Tibial nerve (tissue), 4 donors: ENCODE results near the gene MAP4. TPM values are rescaled to one million over a fixed set of nuclear protein-coding genes. Genes with fewer than 3 reads are reported as not detected.
A peak's percentile ranks its signal among the peaks of the same experiment; 100 is the strongest.
"Not testable (repeated sequence)": the region's sequence is repeated elsewhere in the genome, so short reads cannot be mapped to it uniquely, and the experiment has no call there.

Experiments
- DNase-seq, 2 donors: peaks; one replicate each; pipeline ENCODE4 v3.0.0-alpha.2; 2019; ENCODE audit warnings: low spot score in 2 of 2
- H3K27ac ChIP-seq, 4 donors: fragments of 200-600 bp; sonication (generic) in 3 of 4; one replicate each; pipeline ENCODE4 v1.5.1; 2017 to 2019; ENCODE audit warnings: mild to moderate bottlenecking in 1 of 4
- H3K27me3 ChIP-seq, 2 donors: fragments of 200-600 bp; sonication (generic) in 1 of 2; one replicate each; pipeline versions ENCODE4 v1.5.1 to v1.6.0; 2017 to 2019
- H3K36me3 ChIP-seq, 3 donors: fragments of 200-600 bp; sonication (generic); one replicate each; pipeline ENCODE4 v1.5.1; 2018 to 2019
- H3K4me1 ChIP-seq, 4 donors: fragments of 200-600 bp; sonication (generic) in 3 of 4; one replicate each; pipeline ENCODE4 v1.5.1; 2017 to 2019
- H3K4me3 ChIP-seq, 4 donors: fragments of 200-600 bp; sonication (generic) in 3 of 4; one replicate each; pipeline ENCODE4 v1.5.1; 2017 to 2019; ENCODE audit warnings: mild to moderate bottlenecking in 1 of 4, moderate library complexity in 1 of 4
- H3K9me3 ChIP-seq, 4 donors: fragments of 200-600 bp; sonication (generic) in 3 of 4; one replicate each; pipeline ENCODE4 v1.5.1; 2017 to 2019
- CTCF ChIP-seq, 5 experiments: fragments of 200-600 bp in 3 of 5; fragments of 450-650 bp in 2 of 5; sonication (generic) in 3 of 5; IDR thresholded peaks; one replicate each; pipeline ENCODE4 v1.5.1; 2016 to 2019; ENCODE audit warnings: antibody characterized with exemption in 5 of 5, mild to moderate bottlenecking in 3 of 5, moderate library complexity in 2 of 5
- EP300 ChIP-seq, 2 donors: sonication (generic); formaldehyde crosslinking; IDR thresholded peaks; one replicate each; pipeline ENCODE4 v1.6.1; 2017; ENCODE audit warnings: antibody characterized with exemption in 2 of 2, mild to moderate bottlenecking in 1 of 2
- POLR2A ChIP-seq, 2 donors: fragments of 450-650 bp; IDR thresholded peaks; one replicate each; pipeline ENCODE4 v1.6.1; 2017; ENCODE audit warnings: antibody characterized with exemption in 2 of 2, mild to moderate bottlenecking in 2 of 2, moderate library complexity in 2 of 2
- WGBS, 2 donors: methylation state at CpG; one replicate each; pipeline ENCODE4 v1.1.5; 2018; 5-methylcytosine and 5-hydroxymethylcytosine counted together
- total RNA-seq, 4 donors: library from RNA; depleted of rRNA; stranded (reverse); fragments of >200 nt; gene quantifications; one replicate each; pipeline ENCODE4 v1.1.0, GENCODE V29; 2016

Gene MAP4
- total RNA-seq, 4 donors from 2014 or later, result 201 to 239 (median 231) TPM

- H3K36me3 ChIP-seq, result peaks cover 0 to 4% (median 0%) of the 10 kb centered on the region in 3 donors
- no peaks in the 10 kb centered on the region for H3K27me3 ChIP-seq
- H3K4me1 ChIP-seq, result peaks cover 0 to 86% (median 53%) of the 10 kb centered on the region in 4 donors
- peak overlapping the region in 2 of 4 donors; percentile 30 to 52 for H3K27ac ChIP-seq
- DNase-seq, result no peak
- H3K9me3 ChIP-seq, result no peaks in the 10 kb centered on the region
- 49 to 55% methylated on average over 3 of the region's 3 CpGs for WGBS, 2 donors
- no peak for TF ChIP-seq POLR2A (IDR thresholded peaks at IDR 0.05)
- H3K4me3 ChIP-seq, result no peak overlapping the region
Observed at GRCh38 chr3:48015431-48016180, 610 bp downstream of the MAP4 start.

GRCh38 chr3:48014358-48014757, 1.9 kb downstream of the MAP4 start:
- no peak for DNase-seq
- Histone ChIP-seq H3K4me1 (peaks cover 0 to 84% (median 53%) of the 10 kb centered on the region in 4 donors), H3K9me3 (no peaks in the 10 kb centered on the region), H3K27me3 (no peaks in the 10 kb centered on the region), H3K36me3 (peaks cover 0 to 4% (median 0%) of the 10 kb centered on the region in 3 donors), H3K4me3 (no peak overlapping the region), H3K27ac (peak overlapping the region in 3 of 4 donors; percentile 47 to 77 (median 52))
- WGBS, 2 donors, result 68 to 100% methylated on average over 2 of the region's 2 CpGs
- TF ChIP-seq POLR2A (IDR thresholded peaks at IDR 0.05) (no peak), CTCF (IDR thresholded peaks at IDR 0.05) (no peak)

- peaks cover 0 to 82% (median 53%) of the 10 kb centered on the region in 4 donors for H3K4me1 ChIP-seq
- no peaks in the 10 kb centered on the region for H3K27me3 ChIP-seq
- peaks cover 0 to 10% (median 0%) of the 10 kb centered on the region in 3 donors for H3K36me3 ChIP-seq
- no peaks in the 10 kb centered on the region for H3K9me3 ChIP-seq
- no peak overlapping the region for H3K4me3 ChIP-seq
- peak overlapping the region in 2 of 4 donors; percentile 52 to 77 for H3K27ac ChIP-seq
- peak in 1 of 2 donors; percentile 26 for TF ChIP-seq EP300 (IDR thresholded peaks at IDR 0.05)
- TF ChIP-seq CTCF (IDR thresholded peaks at IDR 0.05), result no peak
- no peak for TF ChIP-seq POLR2A (IDR thresholded peaks at IDR 0.05)
- peak in 1 of 2 donors; percentile 12 for DNase-seq
Observed at GRCh38 chr3:48013288-48013980, 2.8 kb downstream of the MAP4 start.

GRCh38 chr3:48012659-48013058, 3.6 kb downstream of the MAP4 start:
- no peaks in the 10 kb centered on the region for H3K9me3 ChIP-seq
- peaks cover 0 to 10% (median 0%) of the 10 kb centered on the region in 3 donors for H3K36me3 ChIP-seq
- H3K4me1 ChIP-seq, result peaks cover 0 to 85% (median 53%) of the 10 kb centered on the region in 4 donors
- 69 to 76% methylated on average over 2 of the region's 2 CpGs for WGBS, 2 donors
- TF ChIP-seq EP300 (IDR thresholded peaks at IDR 0.05) (no peak), CTCF (IDR thresholded peaks at IDR 0.05) (no peak), POLR2A (IDR thresholded peaks at IDR 0.05) (no peak)
- peak overlapping the region in 2 of 4 donors; percentile 52 to 77 for H3K27ac ChIP-seq
- H3K27me3 ChIP-seq, result no peaks in the 10 kb centered on the region
- DNase-seq, result no peak
- H3K4me3 ChIP-seq, result no peak overlapping the region

GRCh38 chr3:48008066-48008465, 8.2 kb downstream of the MAP4 start:
- H3K4me3 ChIP-seq, DNase-seq, H3K9me3 ChIP-seq, H3K27me3 ChIP-seq, H3K27ac ChIP-seq: not testable (repeated sequence)
- peaks cover 0 to 58% (median 13%) of the 10 kb centered on the region in 4 donors for H3K4me1 ChIP-seq
- WGBS, 2 donors, result 83 to 92% methylated on average over 6 of the region's 6 CpGs
- H3K36me3 ChIP-seq, result peaks cover 0 to 10% (median 0%) of the 10 kb centered on the region in 3 donors

GRCh38 chr3:48007361-48007760, 8.9 kb downstream of the MAP4 start:
- H3K27me3 ChIP-seq, H3K4me3 ChIP-seq, H3K27ac ChIP-seq, DNase-seq, H3K9me3 ChIP-seq: not testable (repeated sequence)
- Histone ChIP-seq H3K36me3 (peaks cover 0 to 10% (median 0%) of the 10 kb centered on the region in 3 donors), H3K4me1 (peaks cover 0 to 51% (median 10%) of the 10 kb centered on the region in 4 donors)
- 96 to 97% methylated on average over 6 of the region's 6 CpGs for WGBS, 2 donors

- H3K36me3 ChIP-seq, result peaks cover 0 to 10% (median 0%) of the 10 kb centered on the region in 3 donors
- not testable (repeated sequence) for H3K9me3 ChIP-seq, H3K27me3 ChIP-seq, H3K4me3 ChIP-seq, DNase-seq, H3K27ac ChIP-seq
- H3K4me1 ChIP-seq, result peaks cover 0 to 46% (median 5%) of the 10 kb centered on the region in 4 donors
- 99% methylated on average over 4 of the region's 4 CpGs for WGBS, 2 donors
Observed at GRCh38 chr3:48006794-48007193, 9.4 kb downstream of the MAP4 start.
